Stromal cell of bone marrow (primary cell): ENCODE results near the gene MTR.

Experiments used
- DNase-seq: peaks from one replicate; pipeline ENCODE4 v3.0.0-alpha.2; 2012; ENCODE audit warnings: low read depth

Gene MTR

DNA sequence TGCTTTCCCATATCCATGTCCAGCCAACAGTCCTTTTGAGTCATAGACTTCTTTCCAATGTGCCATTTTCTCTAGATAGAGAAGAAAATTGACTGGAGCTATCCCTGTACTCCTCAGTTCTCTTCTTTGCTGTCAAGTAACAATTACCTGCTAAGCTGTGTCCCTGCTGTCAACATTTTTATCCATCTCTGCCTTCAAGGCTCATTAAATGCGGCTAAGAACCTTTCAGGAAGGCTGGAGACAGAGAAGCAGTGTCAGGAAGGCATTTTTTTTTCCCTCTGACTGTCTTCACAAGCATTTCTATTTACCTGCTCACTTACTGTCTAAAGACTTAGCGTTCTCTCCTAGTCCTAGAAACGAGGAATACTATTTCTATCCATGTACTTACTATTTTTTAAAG lies 69.1 kb downstream of the MTR start:
- DNase-seq: no peak

DNA sequence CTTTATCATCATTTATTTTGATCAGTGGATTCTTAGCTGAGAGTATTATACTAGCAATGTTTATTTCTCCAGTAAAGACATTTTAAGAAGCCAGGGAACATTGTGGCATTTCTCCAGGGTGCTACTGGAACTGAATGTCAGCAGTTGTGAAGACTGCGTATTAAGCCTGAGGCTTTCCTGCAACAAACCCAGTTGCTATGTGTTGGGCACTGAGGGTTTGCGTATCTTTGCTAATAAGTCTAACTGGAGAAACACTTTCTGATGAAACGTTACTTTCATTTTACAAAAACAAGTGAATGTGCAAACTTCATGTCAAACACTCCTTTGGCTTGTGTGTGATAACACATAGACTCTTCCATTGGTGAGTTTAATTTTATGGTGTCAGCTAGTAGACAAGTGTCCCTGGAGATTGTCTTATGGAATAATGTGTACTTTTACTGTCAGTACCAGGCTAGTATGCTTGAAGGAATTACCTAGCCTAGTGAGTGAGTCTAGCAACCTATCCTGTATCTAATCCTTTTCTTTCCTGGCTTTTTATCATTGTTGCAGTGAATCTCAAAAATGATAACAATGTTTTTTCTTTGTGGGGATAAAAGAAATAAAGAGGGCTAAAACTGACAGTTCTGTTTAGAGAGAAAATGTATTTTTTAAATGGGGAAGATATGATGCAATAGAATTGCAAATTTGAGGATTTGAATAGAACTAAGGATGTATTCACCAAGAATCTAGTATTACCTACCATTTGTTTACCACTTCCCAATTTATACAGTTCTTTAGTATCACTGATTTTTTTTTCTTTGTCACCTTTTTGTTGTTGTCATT lies 70.1 kb downstream of the MTR start:
- DNase-seq: no peak

DNA sequence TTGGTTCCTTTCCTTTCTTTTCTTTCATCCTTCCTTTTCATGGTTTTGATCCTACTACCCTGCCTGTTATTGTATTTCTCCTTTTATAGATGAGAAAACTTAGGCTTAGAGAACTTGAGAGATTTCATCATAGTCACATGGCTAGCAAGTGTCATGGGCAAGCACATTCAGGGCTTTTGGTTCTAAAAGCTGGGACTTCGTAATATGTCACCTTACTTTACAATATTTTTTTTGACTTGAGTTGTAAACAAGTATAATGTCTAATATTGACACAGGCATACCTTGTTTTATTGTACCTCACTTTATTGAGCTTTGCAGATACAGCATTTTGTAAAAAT lies 70.7 kb downstream of the MTR start:
- no peak for DNase-seq

DNA sequence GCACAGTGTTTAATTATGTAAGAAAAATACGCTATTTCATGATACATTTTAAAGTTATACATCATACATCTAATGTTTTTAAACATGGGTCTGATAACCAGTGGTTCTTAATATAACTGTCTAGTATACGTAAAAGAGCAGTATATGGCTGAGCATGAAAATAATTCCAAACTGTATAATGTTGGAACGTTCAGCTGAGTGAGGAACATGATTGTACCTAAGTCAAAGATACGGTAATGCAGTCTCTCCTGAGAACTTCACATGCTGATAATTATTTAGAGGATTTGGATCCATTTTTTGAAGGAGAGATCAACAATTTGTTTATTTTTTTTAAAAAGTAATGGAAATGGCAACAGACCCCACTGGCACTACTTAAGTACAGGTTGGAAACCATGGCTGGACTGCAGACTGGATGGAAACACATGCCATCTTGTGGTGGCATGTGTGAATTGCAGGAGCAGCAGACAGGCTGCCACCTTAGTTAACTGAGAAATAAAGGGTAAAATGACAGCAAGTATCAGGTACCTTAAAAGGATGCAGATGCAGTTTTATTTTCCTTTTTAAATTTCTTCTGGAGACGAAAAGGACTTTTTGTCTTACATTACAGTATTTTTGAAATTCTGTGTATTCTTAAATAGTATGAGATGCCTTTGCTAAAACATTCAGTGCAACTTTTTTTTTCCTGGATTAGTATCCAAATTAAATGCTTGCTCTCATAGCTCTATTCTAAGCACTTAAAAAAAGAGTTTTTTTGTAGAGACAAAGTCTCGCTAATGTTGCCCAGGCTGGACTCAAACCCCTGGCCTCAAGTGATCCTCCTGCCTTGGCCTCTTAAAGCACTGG lies 73.8 kb downstream of the MTR start:
- no peak for DNase-seq

DNA sequence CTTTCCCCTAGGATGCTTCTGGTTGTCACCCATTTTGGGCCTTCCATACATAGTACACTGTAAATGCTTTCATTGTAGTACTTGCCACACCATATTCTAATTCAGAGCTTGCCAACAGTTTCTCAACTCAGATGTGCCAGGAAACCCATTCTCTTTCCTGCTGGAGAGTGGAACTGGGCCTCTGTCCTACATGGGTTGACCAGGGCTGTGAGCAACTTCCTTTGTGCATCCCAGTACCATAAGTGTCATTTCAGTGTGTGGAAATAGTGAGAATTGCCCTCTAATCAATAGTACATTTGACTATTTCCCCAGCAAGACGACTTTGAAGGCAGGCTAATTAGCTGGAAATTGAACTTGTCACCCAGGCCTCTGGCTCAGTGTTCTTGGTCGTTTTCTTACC lies 74.8 kb downstream of the MTR start:
- no peak for DNase-seq

DNA sequence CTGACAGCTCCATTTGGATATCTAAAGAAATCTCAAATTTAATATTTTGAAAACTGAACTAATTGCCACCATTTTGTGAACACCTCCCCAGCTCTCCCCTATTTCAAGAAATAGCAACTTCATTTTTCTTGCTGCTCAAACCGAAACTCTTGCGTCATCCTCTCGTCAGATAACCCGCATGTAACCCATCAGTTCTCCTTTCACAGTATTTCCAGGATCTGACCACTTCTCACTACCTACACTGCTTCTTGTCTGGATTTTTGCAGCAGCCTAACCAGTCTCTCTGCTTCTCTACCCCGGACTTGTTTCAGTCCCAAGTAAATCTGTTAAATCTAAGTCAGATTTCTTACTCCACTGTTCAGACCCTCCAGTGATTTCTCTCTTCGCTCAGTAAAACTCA lies 75.6 kb downstream of the MTR start:
- no peak for DNase-seq

DNA sequence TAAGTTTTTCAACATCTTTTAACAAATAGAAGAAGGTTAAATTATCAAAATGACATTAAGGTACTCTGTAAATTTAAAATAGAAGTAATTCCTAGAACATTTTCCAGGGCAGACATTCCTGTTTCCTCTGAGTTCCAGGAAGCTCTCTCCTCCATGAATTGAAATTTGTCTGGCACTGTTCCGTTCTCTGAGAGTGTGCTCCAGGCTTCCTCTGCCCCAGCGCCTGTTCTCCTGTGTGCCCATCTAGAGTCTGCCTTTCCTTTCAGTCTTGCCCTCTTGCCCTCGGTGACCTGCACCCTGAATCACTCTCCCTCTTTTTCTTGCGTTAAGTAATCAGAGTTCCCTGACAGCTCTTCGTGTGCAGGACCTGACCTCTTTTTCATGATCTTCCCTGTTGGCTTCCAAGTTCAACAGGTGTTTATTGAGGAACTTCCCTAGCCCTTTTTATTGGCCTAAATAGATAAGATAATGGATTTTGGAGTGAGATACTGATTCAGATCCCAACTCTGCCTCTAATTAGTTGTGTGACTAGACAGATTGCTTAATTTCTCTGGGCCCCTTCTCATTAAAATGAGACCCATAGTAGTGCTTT lies 77.1 kb downstream of the MTR start:
- no peak for DNase-seq

DNA sequence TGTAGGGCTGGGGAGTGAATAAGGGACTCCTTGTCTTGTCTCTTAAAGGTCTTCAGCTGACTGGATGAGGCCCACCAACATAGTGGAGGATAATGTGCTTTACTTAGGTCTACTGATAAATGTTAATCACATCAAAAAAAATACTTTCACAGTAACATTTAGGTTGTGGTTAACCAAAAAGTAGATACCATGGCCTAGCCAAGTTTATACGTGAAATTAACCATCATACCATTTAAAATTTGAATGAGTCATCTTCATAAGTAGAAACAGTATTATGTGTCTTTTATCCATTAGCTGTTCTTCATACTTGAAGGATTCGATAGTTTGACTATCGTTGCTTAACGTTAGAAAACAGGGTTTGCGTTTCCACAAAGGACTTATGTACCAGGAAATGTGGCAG lies 80.9 kb downstream of the MTR start:
- no peak for DNase-seq

DNA sequence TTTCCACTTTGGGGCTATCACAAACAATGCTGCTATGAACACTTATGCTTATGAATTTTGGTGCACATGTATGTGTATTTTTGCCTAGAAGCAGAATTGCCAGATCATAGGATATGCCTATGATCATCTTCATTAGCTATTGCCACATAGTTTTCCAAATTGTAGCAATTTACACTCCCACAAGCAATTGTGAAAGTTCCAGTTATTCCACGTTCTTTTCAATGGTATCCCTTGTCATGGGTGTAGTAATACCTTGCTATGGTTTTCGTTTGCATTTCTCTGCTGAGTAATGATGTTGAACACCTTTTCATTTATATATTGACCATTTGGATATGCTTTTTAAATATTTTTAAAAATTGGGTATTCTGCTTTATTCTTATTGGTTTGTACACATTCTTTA lies 82.6 kb downstream of the MTR start:
- no peak for DNase-seq

DNA sequence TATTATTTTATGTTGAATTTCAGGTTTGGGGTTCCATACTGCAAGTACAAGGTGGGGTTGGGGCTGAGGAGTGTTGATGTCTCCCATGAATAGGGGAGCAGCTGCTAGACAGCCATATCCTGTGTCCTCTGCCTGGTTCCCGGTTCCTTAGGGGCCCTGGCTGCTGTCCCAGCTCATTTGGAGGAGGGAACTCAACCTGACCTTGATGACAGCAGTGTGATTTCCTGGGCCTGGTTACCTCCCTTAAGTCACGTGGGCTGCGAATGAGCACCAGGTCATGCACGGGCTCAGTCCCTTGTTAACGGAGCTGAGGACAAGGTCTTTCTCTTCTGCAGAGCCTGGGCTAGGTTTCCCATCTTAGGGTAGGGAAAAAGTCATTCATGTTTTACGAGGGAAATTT lies 85.1 kb downstream of the MTR start:
- DNase-seq: no peak

DNA sequence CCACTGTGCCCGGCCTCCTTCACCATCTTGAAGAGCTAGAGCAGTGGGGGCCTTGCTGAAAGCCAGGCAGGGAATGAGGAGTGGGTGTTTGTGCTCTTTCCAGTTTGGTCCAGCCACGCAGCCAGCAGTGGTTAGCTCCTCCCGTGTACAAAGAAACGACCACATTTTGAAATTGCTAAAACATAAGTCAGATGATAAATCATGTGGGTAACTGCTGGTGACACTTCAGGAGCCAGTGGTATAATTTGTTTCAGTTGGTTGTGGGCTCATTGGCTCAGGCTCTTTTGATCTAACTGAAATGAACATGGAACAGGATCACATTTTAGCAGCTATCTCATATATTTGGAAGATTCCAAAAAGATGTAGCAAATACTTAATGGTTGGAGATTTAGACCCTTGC lies 87.6 kb downstream of the MTR start:
- DNase-seq: no peak

DNA sequence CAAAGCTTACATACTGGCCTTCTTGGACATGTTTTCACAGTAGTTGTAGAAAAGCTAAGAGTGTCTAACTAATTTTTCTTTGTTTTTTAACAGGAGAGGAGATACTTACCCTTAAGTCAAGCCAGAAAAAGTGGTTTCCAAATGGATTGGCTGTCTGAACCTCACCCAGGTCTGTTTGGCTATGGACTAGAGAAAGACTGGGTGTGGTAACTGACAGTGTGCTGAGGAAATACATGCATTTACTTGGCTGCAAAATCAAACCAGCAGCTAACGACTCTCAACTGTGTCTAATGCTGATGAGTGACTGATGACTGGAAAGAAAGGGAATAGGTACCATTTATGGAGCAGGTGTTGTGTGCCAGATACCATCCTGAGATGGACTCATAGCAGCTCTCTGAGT lies 91.1 kb downstream of the MTR start:
- DNase-seq: no peak

DNA sequence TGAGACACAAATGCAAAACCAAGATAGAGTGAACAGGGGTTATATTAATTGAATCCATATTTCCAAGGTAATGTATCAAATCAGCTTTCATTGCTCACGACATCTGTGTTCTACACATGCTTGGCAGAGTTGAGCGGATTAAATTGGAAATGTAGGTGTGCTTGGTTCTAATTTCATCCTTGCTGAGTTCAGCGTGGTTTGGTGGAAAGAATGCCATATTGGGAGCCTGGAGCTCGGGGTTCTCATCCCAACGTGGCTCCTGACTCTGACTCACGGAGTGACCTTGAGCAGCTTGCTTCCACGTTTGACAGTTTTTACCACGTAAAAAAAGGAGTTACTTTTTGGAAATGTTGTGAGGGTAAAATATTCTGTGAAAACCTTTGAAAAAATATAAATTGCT lies 92.0 kb downstream of the MTR start:
- no peak for DNase-seq

DNA sequence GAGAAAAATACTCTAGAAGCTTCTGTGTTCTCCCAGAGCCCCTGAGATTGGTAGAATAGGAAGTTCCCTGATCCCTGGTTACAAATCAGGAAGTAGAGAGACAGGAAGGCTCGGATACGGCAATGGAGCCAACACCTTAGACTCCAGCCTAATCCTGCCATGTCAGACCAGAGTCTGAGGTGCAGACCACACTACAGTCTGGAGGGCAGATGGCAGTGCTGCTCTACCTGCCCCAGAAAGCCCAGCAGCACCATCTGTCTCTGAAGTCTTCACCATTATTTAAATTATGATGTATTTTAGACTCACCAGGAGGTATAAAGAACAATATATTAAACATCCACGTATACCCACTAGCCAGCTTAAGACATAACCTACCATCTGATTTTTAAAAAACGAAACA lies 93.0 kb downstream of the MTR start:
- no peak for DNase-seq

DNA sequence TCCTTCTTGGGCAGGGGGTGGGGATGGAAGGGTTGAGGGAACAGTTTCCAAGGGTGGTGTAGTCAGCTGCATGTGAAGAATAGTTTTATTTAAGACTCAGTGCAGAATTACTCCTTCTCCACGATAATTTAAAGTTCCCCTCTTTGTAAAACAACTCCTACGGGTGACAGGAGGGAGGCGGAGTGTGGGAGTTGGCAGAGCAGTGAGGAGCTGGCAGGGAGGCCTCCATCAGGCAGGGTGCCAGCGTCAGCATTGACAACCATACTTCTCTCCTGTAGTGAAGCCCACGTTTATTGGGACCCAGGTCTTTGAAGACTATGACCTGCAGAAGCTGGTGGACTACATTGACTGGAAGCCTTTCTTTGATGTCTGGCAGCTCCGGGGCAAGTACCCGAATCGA lies 93.8 kb downstream of the MTR start:
- DNase-seq: no peak

DNA sequence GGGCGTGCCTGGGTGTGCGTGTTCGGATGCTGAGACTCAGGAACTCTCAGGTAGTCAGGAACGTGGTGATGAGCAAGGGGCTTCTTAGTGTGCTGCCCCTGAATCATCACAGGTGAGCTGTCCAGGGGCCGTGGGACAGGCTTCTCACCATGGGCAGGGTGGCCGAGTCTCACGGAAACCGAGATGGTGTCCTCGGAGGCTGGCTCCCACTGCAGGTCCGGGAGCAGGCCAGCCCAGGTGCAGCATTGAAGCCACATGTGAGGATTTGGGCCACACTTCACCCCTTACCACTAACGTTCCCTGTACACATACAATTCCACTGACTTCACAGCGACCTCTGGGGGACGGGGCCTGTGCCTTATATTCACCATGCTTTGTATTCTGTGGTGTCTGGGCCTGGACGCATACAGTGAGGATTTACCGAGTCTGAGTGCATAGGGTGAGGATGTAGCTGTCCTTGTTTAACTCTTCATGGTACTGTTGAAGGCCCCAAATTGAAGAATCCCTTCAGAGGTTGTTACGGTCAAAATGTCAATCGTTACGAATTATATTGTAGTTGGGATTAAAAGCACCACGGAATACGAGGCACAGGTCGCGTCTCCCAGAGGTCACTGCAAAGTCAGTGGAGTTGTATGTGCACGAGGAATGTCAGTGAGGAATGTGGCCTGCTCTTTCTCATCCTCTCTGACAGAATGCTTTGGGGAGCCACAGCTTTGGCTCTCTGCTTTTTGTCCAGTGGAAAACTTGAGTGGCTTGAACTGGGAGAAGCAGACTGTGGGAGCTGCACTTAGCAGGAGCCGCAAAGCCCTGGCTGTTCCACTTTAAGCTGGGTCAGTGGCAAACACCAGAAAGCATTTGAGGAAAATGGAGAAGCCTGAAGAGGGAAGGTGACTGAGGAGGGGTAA lies 95.3 kb downstream of the MTR start:
- DNase-seq: no peak

DNA sequence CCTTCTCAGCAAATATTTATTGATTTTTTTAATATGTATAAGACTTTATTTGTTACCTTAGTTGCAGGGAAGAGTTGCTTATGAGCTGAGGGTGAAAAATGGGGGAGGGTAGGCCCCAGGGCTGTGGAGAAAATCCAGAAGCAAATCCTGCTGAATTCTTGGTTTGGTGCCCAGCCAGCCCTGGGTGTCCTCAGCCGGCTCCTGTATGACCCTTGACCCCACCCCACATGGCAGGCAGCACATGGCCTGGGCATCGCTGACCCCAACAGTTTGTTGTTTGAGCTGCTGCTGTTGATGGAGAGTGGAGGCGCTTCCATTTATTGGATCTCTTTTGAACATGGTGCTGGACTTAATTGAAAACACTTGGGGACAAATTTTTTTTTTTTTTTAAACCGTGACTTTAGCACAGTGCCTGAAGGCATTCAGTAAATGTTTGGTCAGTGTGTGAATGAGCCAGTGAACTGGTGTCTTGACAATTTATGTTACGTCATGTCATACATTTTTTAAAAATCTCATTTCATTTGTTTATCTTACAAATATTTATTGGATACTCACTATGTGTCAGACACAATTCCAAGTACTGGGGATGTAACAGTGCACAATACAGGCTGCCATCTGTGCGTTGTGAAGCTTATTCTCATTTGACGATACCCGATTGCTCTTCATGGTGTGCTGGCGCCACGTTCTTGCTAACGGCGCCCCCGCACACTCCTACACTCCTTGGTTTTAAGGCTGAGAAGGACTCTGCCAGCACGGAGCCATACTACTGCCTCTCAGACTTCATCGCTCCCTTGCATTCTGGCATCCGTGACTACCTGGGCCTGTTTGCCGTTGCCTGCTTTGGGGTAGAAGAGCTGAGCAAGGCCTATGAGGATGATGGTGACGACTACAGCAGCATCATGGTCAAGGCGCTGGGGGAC lies 98.8 kb downstream of the MTR start:
- DNase-seq: no peak

DNA sequence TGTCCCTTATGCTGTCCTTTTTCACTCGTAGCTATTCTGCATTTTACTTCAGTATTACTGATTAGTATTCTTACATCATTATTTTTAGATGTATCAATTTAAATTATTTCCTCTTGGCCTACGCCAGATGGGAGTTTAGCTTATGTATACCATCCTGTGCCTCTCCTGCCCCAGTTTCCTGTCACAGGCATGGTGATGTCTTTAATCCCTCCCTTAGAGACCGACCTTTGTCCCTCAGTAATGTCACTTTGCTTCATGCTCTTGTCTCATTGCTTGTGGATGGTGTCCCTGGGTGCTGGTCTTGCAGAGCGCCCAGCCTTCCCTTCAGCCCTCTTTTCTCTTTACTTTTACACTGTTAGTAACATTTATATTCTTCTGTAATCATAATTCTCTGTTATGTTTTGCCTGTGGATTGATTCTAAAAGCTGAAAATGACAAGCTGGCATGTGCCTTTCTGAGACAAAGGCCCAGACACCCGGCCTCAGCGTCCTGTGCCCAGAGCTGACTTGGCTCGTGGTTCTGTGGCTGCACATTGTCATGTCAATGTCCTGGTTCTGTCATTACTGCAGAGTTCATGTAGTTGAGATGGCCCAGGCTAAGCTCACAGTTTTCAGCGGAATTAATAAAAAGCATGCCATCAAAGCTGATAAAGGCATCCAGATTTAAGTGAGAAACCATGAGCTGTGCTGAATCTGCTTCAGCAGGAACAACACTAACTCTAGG lies 100.7 kb downstream of the MTR start:
- DNase-seq: no peak

DNA sequence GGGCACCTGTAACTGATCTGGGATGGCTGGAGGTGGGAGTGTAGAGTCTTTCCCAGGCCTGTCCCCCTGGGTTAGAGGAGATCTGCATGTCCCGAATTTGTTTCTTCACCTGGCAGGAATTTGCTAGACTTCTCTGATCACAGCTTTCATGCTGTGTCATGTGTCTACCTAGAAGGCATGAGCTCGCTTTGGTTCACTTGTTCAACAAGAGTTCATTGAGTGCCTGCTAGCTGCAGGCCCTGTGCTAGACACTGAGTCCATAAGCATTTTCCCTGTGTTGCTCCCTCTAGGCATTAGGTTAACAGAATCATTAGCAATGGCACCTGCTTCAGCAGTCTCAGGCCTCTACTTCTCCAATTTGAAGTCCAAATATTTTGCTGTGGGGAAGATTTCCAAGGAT lies 101.6 kb downstream of the MTR start:
- no peak for DNase-seq
